IgD-negative memory B cell (primary cell): Measurements from ENCODE around the gene APOBR. TPM values are rescaled to one million over a fixed set of nuclear protein-coding genes. Genes with fewer than 3 reads are reported as not detected.
"Not testable (repeated sequence)": the region's sequence is repeated elsewhere in the genome, so short reads cannot be mapped to it uniquely, and the experiment has no call there.

Experiments
- H3K27ac Mint-ChIP-seq, 3 donors: one replicate each; pipeline ENCODE4 v1.8.0; 2020 to 2022; ENCODE audit warnings: mild to moderate bottlenecking in 3 of 3, mixed read lengths in 3 of 3, moderate library complexity in 1 of 3
- H3K27me3 Mint-ChIP-seq: one replicate; pipeline ENCODE4 v1.8.0; 2021; ENCODE audit warnings: mixed read lengths
- H3K36me3 Mint-ChIP-seq: one replicate; pipeline ENCODE4 v1.8.0; 2020; ENCODE audit warnings: mild to moderate bottlenecking, mixed read lengths
- H3K4me1 Mint-ChIP-seq, 3 donors: one replicate each; pipeline ENCODE4 v1.8.0; 2020 to 2022; ENCODE audit warnings: mixed read lengths in 3 of 3, mild to moderate bottlenecking in 1 of 3
- H3K4me3 Mint-ChIP-seq, 4 donors: one replicate each; pipeline ENCODE4 v1.8.0; 2020 to 2022; ENCODE audit warnings: mild to moderate bottlenecking in 4 of 4, mixed read lengths in 4 of 4, moderate library complexity in 3 of 4
- H3K9me3 Mint-ChIP-seq, 3 donors: one replicate each; pipeline ENCODE4 v1.8.0; 2020 to 2021; ENCODE audit warnings: mixed read lengths in 3 of 3, mild to moderate bottlenecking in 1 of 3
- polyA plus RNA-seq: library from polyadenylated mRNA; unstranded; fragments of 300-500 nt; fragmentation: Illumina TruSeq; gene quantifications from one replicate; pipeline ENCODE4 v1.2.3, GENCODE V29; 2021

APOBR gene
- 0.14 TPM for polyA plus RNA-seq

- Mint-ChIP-seq H3K27ac (peak within 1 kb of the TSS; percentile 87 to 90 (median 90)), H3K4me1 (peaks cover 15 to 25% (median 22%) of the 10 kb centered on the region in 3 donors), H3K36me3 (peaks cover 1% of the 10 kb centered on the region), H3K4me3 (peak within 1 kb of the TSS; percentile 79 to 93 (median 83)), H3K27me3 (no peaks in the 10 kb centered on the region), H3K9me3 (no peaks in the 10 kb centered on the region)
Observed at GRCh38 chr16:28494121-28494851, at the start of gene APOBR. Gene APOBR, plus strand, starts transcription at chr16:28494643. Its CDS starts 39 bp downstream, at chr16:28494682.

- not testable (repeated sequence) for H3K4me3 Mint-ChIP-seq, H3K4me1 Mint-ChIP-seq, H3K27me3 Mint-ChIP-seq, H3K27ac Mint-ChIP-seq, H3K36me3 Mint-ChIP-seq, H3K9me3 Mint-ChIP-seq
Observed at GRCh38 chr16:28446388-28446787, 48.1 kb upstream of the APOBR start.

DNA sequence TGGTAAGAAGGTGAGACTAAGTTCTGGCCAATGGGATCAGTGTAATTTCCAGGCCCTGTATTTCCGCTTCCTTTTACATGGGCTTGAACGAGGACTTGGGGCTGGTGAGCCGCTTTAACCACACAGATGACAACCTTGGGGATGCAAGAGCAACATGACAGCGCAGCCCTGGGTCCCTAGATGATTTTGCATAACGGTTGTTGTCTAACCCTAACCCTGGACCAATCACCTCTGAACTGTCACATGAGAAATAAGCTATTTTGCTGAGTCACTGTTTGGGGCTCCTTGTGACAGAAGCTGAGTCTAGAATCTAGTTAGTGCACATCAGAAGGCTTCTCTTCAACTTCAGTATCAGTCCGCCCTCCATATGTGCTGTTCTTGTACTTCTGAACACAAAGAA, 47.4 kb upstream of the APOBR start:
- H3K4me1 Mint-ChIP-seq, H3K27ac Mint-ChIP-seq, H3K36me3 Mint-ChIP-seq, H3K27me3 Mint-ChIP-seq, H3K4me3 Mint-ChIP-seq, H3K9me3 Mint-ChIP-seq: not testable (repeated sequence)

GRCh38 chr16:28473714-28474265, 20.7 kb upstream of the APOBR start:
- H3K27me3 Mint-ChIP-seq: peaks cover 8% of the 10 kb centered on the region
- H3K36me3 Mint-ChIP-seq: peaks cover 11% of the 10 kb centered on the region
- H3K4me1 Mint-ChIP-seq: peaks cover 5 to 6% (median 5%) of the 10 kb centered on the region in 3 donors
- no peaks in the 10 kb centered on the region for H3K9me3 Mint-ChIP-seq
- peak overlapping the region in 1 of 4 donors; percentile 43 for H3K4me3 Mint-ChIP-seq
- peak overlapping the region in 1 of 3 donors; percentile 0 for H3K27ac Mint-ChIP-seq

DNA sequence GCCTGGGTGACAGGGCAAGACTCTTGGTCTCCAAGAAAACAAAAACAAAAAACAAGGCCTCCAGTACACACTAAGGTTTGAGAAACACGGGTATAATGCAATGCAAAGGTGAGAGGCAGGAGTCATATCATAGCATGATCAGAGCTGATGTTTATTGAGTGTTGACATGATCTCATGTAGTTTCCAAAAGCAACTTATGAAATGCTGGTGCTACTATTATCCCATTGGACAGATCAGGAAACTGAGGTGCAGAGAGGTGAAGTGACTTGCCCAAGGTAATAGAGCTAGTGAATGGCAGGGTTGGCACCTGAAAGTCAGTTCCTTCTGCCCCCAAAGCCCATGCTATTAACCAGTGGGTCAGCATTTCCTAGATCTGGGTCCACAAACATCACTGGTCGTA, 19.2 kb upstream of the APOBR start:
- Mint-ChIP-seq H3K4me1 (peaks cover 5 to 6% (median 5%) of the 10 kb centered on the region in 3 donors), H3K4me3 (no peak overlapping the region), H3K9me3 (no peaks in the 10 kb centered on the region), H3K27me3 (peaks cover 8% of the 10 kb centered on the region), H3K27ac (no peak overlapping the region), H3K36me3 (peaks cover 11% of the 10 kb centered on the region)

- Mint-ChIP-seq H3K27ac (no peak overlapping the region), H3K9me3 (no peaks in the 10 kb centered on the region), H3K4me3 (no peak overlapping the region), H3K27me3 (peaks cover 8% of the 10 kb centered on the region), H3K4me1 (peaks cover 5 to 6% (median 5%) of the 10 kb centered on the region in 3 donors), H3K36me3 (peaks cover 11% of the 10 kb centered on the region)
Observed at GRCh38 chr16:28477311-28477920, 17.0 kb upstream of the APOBR start.

GRCh38 chr16:28478506-28479180, 15.8 kb upstream of the APOBR start:
- no peak overlapping the region for H3K27ac Mint-ChIP-seq
- no peak overlapping the region for H3K4me3 Mint-ChIP-seq
- H3K27me3 Mint-ChIP-seq: peaks cover 7% of the 10 kb centered on the region
- peaks cover 12% of the 10 kb centered on the region for H3K36me3 Mint-ChIP-seq
- peaks cover 1 to 3% (median 2%) of the 10 kb centered on the region in 3 donors for H3K4me1 Mint-ChIP-seq
- no peaks in the 10 kb centered on the region for H3K9me3 Mint-ChIP-seq

DNA sequence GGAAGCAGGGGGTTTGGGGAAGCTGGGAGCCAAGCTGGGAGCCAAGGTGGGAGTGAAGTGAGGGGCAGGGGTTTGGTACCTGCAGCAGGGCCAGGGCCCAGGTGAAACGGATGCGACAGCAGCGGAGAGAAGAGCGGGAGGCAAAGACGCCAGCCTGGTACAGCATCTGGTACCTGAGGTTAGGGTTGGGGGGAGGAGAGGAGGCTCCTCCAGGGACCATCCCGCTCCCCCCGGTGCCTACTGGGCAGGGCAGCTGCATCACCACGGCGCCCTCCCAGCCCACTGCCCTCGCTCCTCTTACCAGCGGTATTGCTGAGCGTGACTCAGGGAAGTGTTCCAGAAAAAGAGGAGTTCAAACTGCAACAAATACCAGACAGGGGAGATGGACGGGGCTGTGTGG, 12.4 kb upstream of the APOBR start:
- Mint-ChIP-seq H3K27ac (no peak overlapping the region), H3K4me1 (peaks cover 0 to 2% (median 0%) of the 10 kb centered on the region in 3 donors), H3K36me3 (peaks cover 12% of the 10 kb centered on the region), H3K4me3 (no peak overlapping the region), H3K9me3 (no peaks in the 10 kb centered on the region), H3K27me3 (no peaks in the 10 kb centered on the region)

- H3K4me3 Mint-ChIP-seq, H3K36me3 Mint-ChIP-seq, H3K27ac Mint-ChIP-seq: not testable (repeated sequence)
Observed at GRCh38 chr16:28483361-28483760, 11.1 kb upstream of the APOBR start.

DNA sequence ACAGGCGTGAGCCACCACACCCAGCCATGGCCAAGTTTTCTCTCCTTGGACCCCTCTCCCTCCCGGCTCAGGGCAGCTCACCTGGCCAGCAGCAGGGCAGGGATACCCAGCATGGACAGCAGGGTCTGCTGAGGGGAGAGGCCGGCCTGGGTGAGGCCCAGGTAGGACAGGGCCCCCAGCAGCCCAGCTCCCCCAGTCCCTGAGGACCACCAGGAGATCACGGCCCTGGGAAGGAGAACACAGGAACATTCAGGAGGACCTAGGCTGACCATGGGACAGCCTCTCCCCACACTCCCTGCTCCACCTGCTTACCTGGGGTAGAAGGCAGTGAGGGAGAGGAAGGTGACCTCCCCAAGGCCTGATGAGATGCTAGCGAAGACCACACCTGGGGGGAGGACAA, 8.2 kb upstream of the APOBR start:
- peaks cover 1% of the 10 kb centered on the region for H3K27me3 Mint-ChIP-seq
- H3K27ac Mint-ChIP-seq: peak overlapping the region in 1 of 3 donors; percentile 47
- no peak overlapping the region for H3K4me3 Mint-ChIP-seq
- peaks cover 0 to 11% (median 2%) of the 10 kb centered on the region in 3 donors for H3K4me1 Mint-ChIP-seq
- H3K36me3 Mint-ChIP-seq: peaks cover 7% of the 10 kb centered on the region
- no peaks in the 10 kb centered on the region for H3K9me3 Mint-ChIP-seq

More at GRCh38 chr16:28483361-28483760, 11.1 kb upstream of the APOBR start:
- not testable (repeated sequence) for H3K27me3 Mint-ChIP-seq, H3K9me3 Mint-ChIP-seq, H3K4me1 Mint-ChIP-seq

DNA sequence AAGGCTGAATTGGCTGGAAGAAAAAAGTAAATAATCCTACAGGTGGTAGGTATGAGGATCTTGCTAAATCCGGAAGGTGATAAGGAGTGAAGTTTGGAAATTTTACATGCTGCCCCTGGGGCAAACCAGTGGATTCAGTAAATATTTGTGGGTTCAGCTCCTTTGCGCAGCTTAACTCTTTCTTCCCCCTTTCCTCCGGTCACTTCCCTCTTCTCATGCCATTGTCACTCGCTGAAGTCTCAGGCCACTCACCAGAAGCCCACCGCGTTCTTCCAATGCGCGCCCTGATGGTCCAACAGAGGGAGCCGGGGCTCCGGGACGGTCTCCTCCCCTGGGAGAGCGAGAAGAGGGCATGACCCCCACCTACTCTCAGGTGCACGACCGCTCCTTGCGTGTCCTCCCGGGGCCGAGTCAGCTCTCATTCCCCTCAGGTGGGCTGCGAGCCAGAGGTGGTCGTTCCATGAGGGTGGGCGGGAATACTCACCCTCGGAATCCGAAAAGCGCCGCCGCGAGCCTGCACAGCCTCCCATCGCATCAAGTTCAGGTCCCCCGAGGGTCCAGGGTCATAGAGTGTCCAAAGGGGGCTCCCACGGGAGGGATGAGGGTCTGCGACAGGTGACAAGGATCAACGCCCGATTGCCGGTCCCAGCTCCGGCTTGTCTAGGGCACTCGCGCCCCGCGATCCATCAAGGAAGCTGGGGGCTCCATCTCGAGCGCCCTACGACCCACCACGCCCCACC, 3.0 kb upstream of the APOBR start:
- peak overlapping the region; percentile 97 to 99 (median 99) for H3K4me3 Mint-ChIP-seq
- H3K36me3 Mint-ChIP-seq: no peaks in the 10 kb centered on the region
- H3K4me1 Mint-ChIP-seq: peaks cover 15 to 29% (median 20%) of the 10 kb centered on the region in 3 donors
- no peaks in the 10 kb centered on the region for H3K9me3 Mint-ChIP-seq
- peak overlapping the region; percentile 99 to 100 (median 100) for H3K27ac Mint-ChIP-seq
- H3K27me3 Mint-ChIP-seq: peaks cover 1% of the 10 kb centered on the region

- peaks cover 1% of the 10 kb centered on the region for H3K27me3 Mint-ChIP-seq
- H3K36me3 Mint-ChIP-seq: peaks cover 1% of the 10 kb centered on the region
- peak within 1 kb of the TSS; percentile 99 to 100 (median 100) for H3K27ac Mint-ChIP-seq
- H3K4me1 Mint-ChIP-seq: peaks cover 15 to 30% (median 20%) of the 10 kb centered on the region in 3 donors
- peak within 1 kb of the TSS; percentile 97 to 99 (median 99) for H3K4me3 Mint-ChIP-seq
- H3K9me3 Mint-ChIP-seq: no peaks in the 10 kb centered on the region
Observed at GRCh38 chr16:28491970-28492474, 2.4 kb upstream of the APOBR start, which contains the start of gene CLN3. Gene CLN3, minus strand, starts transcription at chr16:28492074. Its CDS starts 315 bp downstream, at chr16:28491759.

GRCh38 chr16:28492511-28492910, 1.9 kb upstream of the APOBR start:
- Mint-ChIP-seq H3K9me3 (no peaks in the 10 kb centered on the region), H3K4me1 (peaks cover 15 to 28% (median 20%) of the 10 kb centered on the region in 3 donors), H3K27me3 (peaks cover under 1% of the 10 kb centered on the region), H3K36me3 (peaks cover 1% of the 10 kb centered on the region), H3K4me3 (peak overlapping the region; percentile 97 to 99 (median 99)), H3K27ac (peak overlapping the region; percentile 99 to 100 (median 100))

DNA sequence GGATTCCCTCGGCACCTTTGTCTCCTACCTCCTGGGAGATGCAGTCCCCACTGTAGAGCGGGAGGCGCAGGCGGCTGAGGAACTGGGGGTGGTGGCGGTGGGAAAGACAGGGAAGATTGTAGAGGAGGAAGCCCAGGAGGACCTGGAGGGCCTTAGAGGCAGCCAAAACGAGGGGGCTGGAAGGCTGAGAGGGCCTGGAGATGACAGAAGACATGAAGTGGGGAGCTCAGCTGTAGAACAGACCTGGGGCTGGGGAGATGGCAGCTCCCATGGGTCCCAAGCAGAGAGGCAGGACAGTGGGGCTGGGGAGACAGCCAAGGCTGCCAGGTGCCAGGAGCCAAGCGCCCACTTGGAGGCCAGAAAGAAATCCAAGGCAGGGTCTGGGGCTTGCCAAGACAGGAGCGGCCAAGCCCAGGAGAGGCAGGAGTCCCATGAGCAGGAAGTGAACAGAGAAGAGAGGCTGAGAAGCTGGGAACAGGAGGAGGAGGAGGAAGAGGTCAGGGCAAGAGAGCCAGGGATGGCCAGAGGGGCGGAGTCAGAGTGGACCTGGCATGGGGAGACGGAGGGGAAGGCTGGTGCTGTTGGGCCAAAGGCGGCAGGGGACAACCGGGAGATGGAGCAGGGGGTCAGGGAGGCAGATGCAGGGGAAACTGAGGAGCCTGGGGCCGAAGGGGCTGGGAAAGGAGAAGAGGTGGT, 803 bp downstream of the APOBR start:
- peaks cover 20 to 27% (median 26%) of the 10 kb centered on the region in 3 donors for H3K4me1 Mint-ChIP-seq
- peak overlapping the region in 2 of 4 donors; percentile 79 to 80 for H3K4me3 Mint-ChIP-seq
- H3K27me3 Mint-ChIP-seq: no peaks in the 10 kb centered on the region
- H3K9me3 Mint-ChIP-seq: no peaks in the 10 kb centered on the region
- H3K36me3 Mint-ChIP-seq: peaks cover 1% of the 10 kb centered on the region
- H3K27ac Mint-ChIP-seq: peak overlapping the region in 2 of 3 donors; percentile 87 to 90
